H1 (cell line): ENCODE results near the gene TNNT3. TPM values are rescaled to one million over a fixed set of nuclear protein-coding genes. Genes with fewer than 3 reads are reported as not detected.

ENCODE experiments used
- ATF3 ChIP-seq: IDR thresholded peaks from 2 replicates; pipeline ENCODE4 v1.6.1; 2011; ENCODE audit warnings: low read depth, mild to moderate bottlenecking, low read length; ENCODE audit not compliant: insufficient read depth
- JUN ChIP-seq: IDR thresholded peaks from 2 replicates; pipeline ENCODE4 v1.6.1; 2011; ENCODE audit warnings: low read depth, mild to moderate bottlenecking, improper control_type of control experiment, low read length
- NRF1 ChIP-seq: IDR thresholded peaks from 2 replicates; pipeline ENCODE4 v1.6.1; 2011; ENCODE audit warnings: mild to moderate bottlenecking, low read depth, low read length, improper control_type of control experiment
- RNF2 ChIP-seq: fragments of 200-900, 300-1000 bp; sonication (generic); IDR thresholded peaks from 2 replicates; pipeline ENCODE4 v1.7.1; 2016; ENCODE audit warnings: borderline replicate concordance, low read depth, mild to moderate bottlenecking, antibody characterized with exemption, low read length; ENCODE audit not compliant: poor library complexity, severe bottlenecking; ENCODE audit errors: missing control alignments
- SIN3A ChIP-seq, 2 experiments: IDR thresholded peaks in 1 of 2; conservative IDR thresholded peaks in 1 of 2; 2 replicates each; pipeline ENCODE4 v1.6.1; 2011 to 2012; ENCODE audit warnings: low read length in 2 of 2, improper control_type of control experiment in 1 of 2, low read depth in 1 of 2, mild to moderate bottlenecking in 1 of 2
- TCF12 ChIP-seq: IDR thresholded peaks from 2 replicates; pipeline ENCODE4 v1.6.1; 2011; ENCODE audit warnings: low read depth, mild to moderate bottlenecking, low read length
- ZNF274 ChIP-seq: IDR thresholded peaks from 2 replicates; pipeline ENCODE4 v1.7.0; 2012; ENCODE audit warnings: low read length, borderline replicate concordance; ENCODE audit errors: extremely low read depth
- polyA plus RNA-seq, 7 experiments: library from polyadenylated mRNA; depleted of rRNA in 3 of 7; stranded (reverse) in 5 of 7; unstranded in 2 of 7; fragments of >200 nt in 5 of 7; fragments of 200-250 nt in 2 of 7; gene quantifications; 1 replicate in 5 of 7; 2 replicates in 1 of 7; 4 replicates in 1 of 7; pipeline versions ENCODE4 v1.2.1 to v1.2.3, GENCODE V29; 2011 to 2013; ENCODE audit warnings: missing spikeins in 2 of 7, mixed read lengths in 2 of 7
- total RNA-seq: library from RNA; stranded (reverse); fragmentation: NEBNext Ultra II Directional; extraction: Animal tissue kit (Norgen Biotek cat#: 25700); gene quantifications from 2 replicates; pipeline ENCODE4 v1.2.1, GENCODE V29; 2021
- TF ChIP-seq, protein P1 (sequence below): fragments of 300-600 bp; sonication (generic); IDR thresholded peaks from 2 replicates; pipeline ENCODE4 v1.7.1; 2012; ENCODE audit warnings: low read length, moderate library complexity, mild to moderate bottlenecking, inconsistent platforms; ENCODE audit not compliant: insufficient replicate concordance
- TF ChIP-seq, protein P2 (sequence below): IDR thresholded peaks from 2 replicates; pipeline ENCODE4 v1.6.1; 2011; ENCODE audit warnings: low read length, improper control_type of control experiment

The TNNT3 gene
- total and polyA plus RNA-seq, 2 of the 8 experiments (the other 6 are each of a cell fraction or from before 2014, with no cell fraction given), result not detected

DNA sequence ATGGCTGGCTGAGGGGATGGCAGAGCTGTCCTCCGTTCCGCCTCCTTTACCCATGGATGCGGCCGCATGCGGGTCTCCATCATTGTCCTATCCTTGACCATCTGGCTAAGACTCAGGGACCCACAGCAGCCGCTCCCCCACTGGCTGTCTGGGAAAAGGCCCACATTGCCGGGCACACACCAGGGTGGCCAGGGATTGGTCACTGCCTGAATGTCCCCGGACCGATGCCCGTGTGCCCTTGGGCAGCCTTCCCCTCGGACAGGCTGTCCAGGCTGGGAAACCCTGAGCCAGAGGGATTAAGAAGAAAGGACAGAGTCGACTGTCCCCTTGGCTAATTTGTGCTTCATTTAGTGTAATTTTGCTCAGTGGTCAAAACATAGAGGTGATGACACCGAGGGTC lies 55.7 kb downstream of the TNNT3 start (continued):
- TF ChIP-seq, protein P1, sequence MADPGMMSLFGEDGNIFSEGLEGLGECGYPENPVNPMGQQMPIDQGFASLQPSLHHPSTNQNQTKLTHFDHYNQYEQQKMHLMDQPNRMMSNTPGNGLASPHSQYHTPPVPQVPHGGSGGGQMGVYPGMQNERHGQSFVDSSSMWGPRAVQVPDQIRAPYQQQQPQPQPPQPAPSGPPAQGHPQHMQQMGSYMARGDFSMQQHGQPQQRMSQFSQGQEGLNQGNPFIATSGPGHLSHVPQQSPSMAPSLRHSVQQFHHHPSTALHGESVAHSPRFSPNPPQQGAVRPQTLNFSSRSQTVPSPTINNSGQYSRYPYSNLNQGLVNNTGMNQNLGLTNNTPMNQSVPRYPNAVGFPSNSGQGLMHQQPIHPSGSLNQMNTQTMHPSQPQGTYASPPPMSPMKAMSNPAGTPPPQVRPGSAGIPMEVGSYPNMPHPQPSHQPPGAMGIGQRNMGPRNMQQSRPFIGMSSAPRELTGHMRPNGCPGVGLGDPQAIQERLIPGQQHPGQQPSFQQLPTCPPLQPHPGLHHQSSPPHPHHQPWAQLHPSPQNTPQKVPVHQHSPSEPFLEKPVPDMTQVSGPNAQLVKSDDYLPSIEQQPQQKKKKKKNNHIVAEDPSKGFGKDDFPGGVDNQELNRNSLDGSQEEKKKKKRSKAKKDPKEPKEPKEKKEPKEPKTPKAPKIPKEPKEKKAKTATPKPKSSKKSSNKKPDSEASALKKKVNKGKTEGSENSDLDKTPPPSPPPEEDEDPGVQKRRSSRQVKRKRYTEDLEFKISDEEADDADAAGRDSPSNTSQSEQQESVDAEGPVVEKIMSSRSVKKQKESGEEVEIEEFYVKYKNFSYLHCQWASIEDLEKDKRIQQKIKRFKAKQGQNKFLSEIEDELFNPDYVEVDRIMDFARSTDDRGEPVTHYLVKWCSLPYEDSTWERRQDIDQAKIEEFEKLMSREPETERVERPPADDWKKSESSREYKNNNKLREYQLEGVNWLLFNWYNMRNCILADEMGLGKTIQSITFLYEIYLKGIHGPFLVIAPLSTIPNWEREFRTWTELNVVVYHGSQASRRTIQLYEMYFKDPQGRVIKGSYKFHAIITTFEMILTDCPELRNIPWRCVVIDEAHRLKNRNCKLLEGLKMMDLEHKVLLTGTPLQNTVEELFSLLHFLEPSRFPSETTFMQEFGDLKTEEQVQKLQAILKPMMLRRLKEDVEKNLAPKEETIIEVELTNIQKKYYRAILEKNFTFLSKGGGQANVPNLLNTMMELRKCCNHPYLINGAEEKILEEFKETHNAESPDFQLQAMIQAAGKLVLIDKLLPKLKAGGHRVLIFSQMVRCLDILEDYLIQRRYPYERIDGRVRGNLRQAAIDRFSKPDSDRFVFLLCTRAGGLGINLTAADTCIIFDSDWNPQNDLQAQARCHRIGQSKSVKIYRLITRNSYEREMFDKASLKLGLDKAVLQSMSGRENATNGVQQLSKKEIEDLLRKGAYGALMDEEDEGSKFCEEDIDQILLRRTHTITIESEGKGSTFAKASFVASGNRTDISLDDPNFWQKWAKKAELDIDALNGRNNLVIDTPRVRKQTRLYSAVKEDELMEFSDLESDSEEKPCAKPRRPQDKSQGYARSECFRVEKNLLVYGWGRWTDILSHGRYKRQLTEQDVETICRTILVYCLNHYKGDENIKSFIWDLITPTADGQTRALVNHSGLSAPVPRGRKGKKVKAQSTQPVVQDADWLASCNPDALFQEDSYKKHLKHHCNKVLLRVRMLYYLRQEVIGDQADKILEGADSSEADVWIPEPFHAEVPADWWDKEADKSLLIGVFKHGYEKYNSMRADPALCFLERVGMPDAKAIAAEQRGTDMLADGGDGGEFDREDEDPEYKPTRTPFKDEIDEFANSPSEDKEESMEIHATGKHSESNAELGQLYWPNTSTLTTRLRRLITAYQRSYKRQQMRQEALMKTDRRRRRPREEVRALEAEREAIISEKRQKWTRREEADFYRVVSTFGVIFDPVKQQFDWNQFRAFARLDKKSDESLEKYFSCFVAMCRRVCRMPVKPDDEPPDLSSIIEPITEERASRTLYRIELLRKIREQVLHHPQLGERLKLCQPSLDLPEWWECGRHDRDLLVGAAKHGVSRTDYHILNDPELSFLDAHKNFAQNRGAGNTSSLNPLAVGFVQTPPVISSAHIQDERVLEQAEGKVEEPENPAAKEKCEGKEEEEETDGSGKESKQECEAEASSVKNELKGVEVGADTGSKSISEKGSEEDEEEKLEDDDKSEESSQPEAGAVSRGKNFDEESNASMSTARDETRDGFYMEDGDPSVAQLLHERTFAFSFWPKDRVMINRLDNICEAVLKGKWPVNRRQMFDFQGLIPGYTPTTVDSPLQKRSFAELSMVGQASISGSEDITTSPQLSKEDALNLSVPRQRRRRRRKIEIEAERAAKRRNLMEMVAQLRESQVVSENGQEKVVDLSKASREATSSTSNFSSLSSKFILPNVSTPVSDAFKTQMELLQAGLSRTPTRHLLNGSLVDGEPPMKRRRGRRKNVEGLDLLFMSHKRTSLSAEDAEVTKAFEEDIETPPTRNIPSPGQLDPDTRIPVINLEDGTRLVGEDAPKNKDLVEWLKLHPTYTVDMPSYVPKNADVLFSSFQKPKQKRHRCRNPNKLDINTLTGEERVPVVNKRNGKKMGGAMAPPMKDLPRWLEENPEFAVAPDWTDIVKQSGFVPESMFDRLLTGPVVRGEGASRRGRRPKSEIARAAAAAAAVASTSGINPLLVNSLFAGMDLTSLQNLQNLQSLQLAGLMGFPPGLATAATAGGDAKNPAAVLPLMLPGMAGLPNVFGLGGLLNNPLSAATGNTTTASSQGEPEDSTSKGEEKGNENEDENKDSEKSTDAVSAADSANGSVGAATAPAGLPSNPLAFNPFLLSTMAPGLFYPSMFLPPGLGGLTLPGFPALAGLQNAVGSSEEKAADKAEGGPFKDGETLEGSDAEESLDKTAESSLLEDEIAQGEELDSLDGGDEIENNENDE, result no peak
- no peak for TF ChIP-seq RNF2
- no peak for TF ChIP-seq TCF12
- TF ChIP-seq ATF3, result no peak
- TF ChIP-seq, protein P2, sequence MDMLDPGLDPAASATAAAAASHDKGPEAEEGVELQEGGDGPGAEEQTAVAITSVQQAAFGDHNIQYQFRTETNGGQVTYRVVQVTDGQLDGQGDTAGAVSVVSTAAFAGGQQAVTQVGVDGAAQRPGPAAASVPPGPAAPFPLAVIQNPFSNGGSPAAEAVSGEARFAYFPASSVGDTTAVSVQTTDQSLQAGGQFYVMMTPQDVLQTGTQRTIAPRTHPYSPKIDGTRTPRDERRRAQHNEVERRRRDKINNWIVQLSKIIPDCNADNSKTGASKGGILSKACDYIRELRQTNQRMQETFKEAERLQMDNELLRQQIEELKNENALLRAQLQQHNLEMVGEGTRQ, result no peak
- TF ChIP-seq SIN3A (conservative IDR thresholded peaks at IDR 0.05 in 1 of 2, IDR thresholded peaks at IDR 0.05 in 1 of 2; ENCODE audit: low read depth in 1 of 2, low read length in 2 of 2), result no peak
- TF ChIP-seq NRF1, result no peak
- no peak for TF ChIP-seq JUN
- TF ChIP-seq ZNF274, result no peak
